ENCODE results near the gene TP53I11.

The TP53I11 gene, protein sequence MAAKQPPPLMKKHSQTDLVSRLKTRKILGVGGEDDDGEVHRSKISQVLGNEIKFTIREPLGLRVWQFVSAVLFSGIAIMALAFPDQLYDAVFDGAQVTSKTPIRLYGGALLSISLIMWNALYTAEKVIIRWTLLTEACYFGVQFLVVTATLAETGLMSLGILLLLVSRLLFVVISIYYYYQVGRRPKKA

GRCh38 chr11:44950625-44951476 is at the start of gene TP53I11:
TP53I11 (minus strand) TSS chr11:44950883; CDS start chr11:44938335, 12,548 bp downstream.
- in situ Hi-C loops (cut with MboI; ENCODE audit: low sequenced_read_pairs) = no loop called here

GRCh38 chr11:44999068-44999467 is 48.4 kb upstream of the TP53I11 start:
- in situ Hi-C loops (cut with MboI; ENCODE audit: low sequenced_read_pairs) = no loop called here

DNA sequence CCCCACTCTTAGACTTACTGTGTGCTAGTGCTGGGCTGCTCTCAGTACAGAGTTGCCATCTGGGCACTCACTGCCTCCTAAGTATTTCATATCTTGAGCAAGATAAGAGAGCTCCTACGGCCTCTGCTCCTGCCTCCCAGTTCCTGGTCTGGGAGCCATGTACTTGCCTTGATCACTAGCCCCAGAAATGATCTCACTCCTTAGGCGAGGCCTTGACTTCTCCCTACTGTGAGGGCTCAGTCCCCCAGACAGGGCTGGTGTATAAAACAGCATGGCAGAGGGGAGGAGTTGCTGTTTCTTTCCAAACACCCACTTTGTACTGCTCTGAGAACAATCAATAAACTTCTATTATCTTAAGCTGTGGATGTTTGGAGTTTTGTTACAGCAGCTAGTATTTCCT is 47.4 kb upstream of the TP53I11 start:
- in situ Hi-C loops (cut with MboI; ENCODE audit: low sequenced_read_pairs) = no loop called here

GRCh38 chr11:44997566-44997965 is 46.9 kb upstream of the TP53I11 start:
- in situ Hi-C loops (cut with MboI; ENCODE audit: low sequenced_read_pairs) = no loop called here

GRCh38 chr11:44994753-44995152 is 44.1 kb upstream of the TP53I11 start:
- in situ Hi-C loops (cut with MboI; ENCODE audit: low sequenced_read_pairs) = no loop called here

DNA sequence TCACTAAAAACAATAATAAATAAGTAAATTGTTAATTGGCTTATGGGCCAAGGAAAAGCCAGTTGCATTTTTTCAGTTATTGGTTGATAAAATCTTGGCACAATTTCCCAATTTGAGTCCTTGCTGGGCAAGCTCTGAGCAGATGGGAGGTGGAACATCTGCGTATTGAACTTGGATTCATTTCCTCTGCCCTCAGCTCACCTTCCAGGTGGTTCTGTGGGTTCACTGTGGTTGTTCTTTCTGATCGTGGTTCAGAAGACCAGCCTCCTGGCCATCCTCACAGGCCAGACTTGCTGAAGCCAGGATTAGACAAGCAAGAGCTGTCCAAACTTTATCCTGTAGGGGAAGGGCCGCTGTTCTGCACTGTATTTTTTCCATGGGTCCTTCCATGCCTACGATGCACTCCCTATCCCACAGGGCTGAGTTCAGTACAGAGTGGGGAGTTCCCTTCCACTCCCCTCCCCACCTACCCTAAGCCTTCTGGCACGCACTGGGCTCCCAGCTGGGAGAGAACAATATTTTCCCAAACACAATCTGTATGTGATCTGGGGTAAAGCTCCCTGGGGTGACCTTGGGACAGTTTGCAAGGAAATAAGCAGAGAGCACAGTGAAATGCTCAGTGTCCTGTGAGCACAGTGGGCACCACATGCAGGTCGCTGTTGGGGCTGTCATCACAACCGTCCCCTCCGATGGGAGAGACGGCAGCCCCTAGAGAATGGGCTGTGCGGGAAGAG is 43.5 kb upstream of the TP53I11 start:
- in situ Hi-C loops (cut with MboI; ENCODE audit: low sequenced_read_pairs) = no loop called here

DNA sequence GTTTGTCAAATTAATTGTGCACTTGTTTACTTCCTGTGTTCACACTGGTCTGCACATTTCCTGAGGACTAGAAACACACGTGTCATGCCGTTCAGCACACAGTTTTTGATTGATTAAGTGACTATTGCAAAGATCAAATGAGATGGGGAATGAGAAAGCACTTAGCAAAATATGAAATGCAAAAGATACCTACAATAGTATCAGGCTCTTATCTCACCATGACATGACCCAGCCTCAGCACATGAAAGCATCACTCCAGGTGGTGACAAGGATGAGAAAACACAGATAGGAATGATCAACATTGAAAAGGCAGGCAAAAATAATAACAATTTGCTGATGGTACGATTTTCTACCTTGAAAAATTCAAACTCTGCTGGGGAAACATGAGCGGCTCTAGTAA is 42.1 kb upstream of the TP53I11 start:
- in situ Hi-C loops (cut with MboI; ENCODE audit: low sequenced_read_pairs) = no loop called here

DNA sequence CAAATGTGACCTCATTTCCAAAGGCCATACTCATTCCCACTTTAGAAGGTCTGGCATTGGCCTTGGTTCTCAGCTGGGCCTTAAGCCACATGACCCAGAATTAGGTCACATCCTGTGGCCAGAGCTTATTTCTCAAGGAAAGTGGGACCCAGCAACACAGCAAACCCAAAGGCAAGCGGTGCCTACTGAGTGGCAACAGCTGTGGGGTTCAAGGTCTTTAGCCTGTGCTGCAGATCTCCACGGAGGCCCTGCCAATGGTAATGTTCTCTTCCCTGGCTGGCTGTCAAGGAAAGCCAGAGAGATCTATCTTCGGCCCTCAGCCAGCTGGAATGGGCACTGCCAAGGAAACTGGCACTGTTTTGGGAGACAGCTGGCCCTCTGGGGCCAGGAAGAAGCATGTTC is 41.5 kb upstream of the TP53I11 start:
- in situ Hi-C loops (cut with MboI; ENCODE audit: low sequenced_read_pairs) = no loop called here

GRCh38 chr11:44990665-44991064 is 40.0 kb upstream of the TP53I11 start:
- in situ Hi-C loops (cut with MboI; ENCODE audit: low sequenced_read_pairs) = no loop called here

DNA sequence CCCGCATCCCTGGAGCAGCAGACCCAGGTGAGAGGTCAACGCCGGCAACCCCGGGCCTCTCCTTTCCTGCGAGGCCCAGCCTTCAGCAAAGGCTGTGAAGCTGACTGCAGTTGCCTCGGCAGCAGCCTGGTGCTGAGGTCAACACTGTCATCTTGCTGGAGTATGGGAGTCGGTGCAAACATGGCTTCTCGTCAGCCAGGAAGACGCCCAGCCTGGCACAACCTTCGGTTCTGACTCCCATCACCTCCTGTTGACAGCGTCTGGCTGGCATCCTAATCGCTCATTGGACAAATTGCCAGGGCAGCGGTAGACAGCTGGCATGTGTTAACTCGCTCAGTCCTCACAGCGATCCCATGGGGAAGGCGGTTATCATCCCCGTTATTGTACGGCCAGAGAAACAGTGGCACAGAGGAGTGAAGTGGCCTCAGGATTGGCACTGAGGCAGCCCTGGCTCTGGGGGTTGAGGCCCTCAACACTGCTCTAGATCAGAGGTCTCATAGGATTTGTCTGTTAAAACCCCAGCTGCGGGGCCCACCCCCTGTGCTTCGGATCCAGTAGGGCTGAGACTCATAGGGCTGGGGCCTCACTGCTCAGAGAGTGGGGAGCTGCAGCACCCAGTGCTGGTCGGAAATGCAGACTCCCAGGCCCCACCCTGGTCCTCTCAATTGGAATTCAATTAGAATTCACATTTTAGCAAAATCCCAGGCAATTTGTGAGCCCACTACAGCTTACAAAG is 39.3 kb upstream of the TP53I11 start:
- in situ Hi-C loops (cut with MboI; ENCODE audit: low sequenced_read_pairs) = no loop called here

DNA sequence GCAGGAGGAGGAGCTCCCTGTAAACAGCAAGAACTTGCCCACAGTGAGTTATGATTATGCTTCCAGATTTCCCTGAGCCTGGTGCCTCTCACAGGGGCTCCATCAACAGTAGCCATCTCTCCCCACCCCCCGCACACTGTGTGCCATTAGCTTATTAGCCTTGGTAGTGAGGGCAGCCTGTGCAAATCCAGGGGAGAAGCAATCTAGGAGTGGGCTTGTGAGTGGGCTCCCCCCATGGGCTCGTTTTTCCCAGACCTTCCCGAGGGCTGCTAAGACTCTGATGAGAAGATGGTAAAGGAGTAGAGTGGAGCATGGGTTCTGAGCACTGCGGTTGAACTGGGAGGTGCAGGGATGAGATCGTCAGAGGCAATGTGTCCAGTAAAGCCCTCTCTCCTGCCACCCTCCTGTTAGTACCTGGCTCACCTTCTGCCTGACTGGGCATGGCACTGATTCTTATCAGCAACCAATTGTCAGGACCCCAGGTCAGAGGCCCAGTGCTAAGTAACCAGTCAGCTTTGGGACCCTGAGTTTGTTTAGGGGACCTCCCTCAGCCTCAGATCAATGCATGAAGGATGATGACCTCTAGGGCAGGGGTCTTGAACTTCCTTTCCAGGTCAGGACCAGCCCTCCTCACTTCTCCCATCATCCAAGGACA is 38.4 kb upstream of the TP53I11 start:
- in situ Hi-C loops (cut with MboI; ENCODE audit: low sequenced_read_pairs) = no loop called here

- in situ Hi-C loops (cut with MboI; ENCODE audit: low sequenced_read_pairs) = no loop called here
Observed at GRCh38 chr11:44988111-44988510, 37.4 kb upstream of the TP53I11 start.

- in situ Hi-C loops (cut with MboI; ENCODE audit: low sequenced_read_pairs) = no loop called here
Observed at GRCh38 chr11:44987506-44987905, 36.8 kb upstream of the TP53I11 start.

- in situ Hi-C loops (cut with MboI; ENCODE audit: low sequenced_read_pairs) = no loop called here
Observed at GRCh38 chr11:44986315-44986714, 35.6 kb upstream of the TP53I11 start.

- in situ Hi-C loops (cut with MboI; ENCODE audit: low sequenced_read_pairs) = no loop called here
Observed at GRCh38 chr11:44985721-44986120, 35.0 kb upstream of the TP53I11 start.

DNA sequence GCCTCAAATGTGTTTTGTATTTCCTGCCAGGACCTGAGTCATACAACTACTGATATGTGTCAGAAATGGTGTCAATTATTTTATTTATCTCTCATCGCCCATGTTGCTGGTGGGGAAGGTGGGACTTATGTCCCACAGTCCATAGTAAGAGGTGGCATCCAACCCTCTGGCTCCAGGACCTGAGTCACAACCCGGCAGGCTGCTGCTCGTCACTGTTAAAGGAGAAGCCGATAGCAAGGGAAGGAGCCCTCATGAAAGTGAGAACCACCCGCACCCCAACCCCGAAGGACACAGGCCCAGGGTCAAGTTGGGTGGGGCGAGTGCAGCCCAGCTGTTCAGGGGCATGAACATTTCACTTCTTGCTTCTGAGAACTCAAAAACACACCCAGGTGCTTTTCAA is 33.1 kb upstream of the TP53I11 start:
- in situ Hi-C loops (cut with MboI; ENCODE audit: low sequenced_read_pairs) = no loop called here

- in situ Hi-C loops (cut with MboI; ENCODE audit: low sequenced_read_pairs) = no loop called here
Observed at GRCh38 chr11:44982496-44983062, 31.9 kb upstream of the TP53I11 start.

DNA sequence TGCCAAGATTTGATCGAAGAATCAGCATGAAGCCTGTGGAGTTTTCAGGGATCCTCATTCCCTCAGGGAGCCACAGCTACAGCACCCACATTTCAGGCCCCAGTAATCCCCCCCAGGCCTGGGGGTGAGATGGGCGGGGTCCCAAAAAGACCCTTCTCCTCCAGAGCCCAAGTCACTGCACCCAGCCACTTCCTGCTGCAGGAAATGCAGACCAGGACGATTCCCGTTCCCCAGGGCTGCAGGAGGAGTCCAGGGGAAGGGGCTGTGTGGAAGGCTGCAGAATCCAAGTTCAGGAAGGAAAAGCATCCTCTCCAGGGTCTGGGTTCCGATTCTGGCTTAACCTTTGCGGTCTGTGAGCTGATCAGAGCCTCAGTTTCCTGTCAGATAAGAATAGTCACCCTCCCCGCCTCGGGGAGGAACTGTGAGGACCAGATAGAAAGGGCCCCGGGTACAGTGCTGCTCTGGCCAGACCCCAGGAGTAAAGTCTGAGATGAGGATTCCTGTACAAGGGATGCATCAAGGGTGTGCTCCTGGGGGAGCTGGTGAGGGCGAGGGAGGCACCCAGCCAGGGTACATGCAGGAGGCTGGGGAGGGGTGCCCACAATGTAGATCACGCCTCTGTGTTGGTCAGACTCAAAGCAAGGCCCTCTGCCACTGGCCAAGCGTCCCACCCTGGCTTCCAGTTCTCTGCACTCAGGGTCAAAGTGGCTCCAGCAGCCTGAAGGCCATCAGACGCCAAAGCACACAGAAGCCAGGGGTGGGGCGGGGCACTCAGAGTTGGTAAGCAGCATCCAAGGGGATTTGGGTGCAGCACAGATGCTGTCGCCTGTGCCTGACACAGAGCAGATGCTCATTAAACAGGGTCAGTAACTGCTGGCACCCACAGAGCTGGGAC is 30.1 kb upstream of the TP53I11 start:
- in situ Hi-C loops (cut with MboI; ENCODE audit: low sequenced_read_pairs) = no loop called here
